ENCODE measurements around the gene CD109. TPM values are rescaled to one million over a fixed set of nuclear protein-coding genes. Genes with fewer than 3 reads are reported as not detected.

CD109 gene
- total RNA-seq, 1 experiment from 2014 or later: 8.7 TPM

DNA sequence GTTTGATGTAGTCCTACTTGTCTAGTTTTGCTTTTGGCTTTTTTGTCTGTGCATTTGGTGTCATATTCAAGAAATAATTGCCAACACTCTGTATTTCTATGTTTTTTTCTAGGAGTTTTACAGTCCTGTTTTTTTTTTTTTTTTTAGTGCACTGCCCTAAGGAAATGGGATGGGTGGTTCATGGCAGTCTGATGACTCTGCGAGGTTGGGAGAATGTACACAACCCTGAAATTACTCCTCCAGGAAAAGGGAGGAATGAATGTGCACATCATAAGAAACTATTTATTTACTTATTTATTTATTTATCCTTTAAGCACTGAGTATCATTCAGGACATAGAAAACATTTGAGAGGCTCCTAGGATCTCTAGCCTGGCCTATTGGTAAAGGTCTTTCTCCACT lies 27.0 kb upstream of the CD109 start:
- intact Hi-C loops (cut with micrococcal nuclease; ENCODE audit: unreplicated experiment): no loop called here

DNA sequence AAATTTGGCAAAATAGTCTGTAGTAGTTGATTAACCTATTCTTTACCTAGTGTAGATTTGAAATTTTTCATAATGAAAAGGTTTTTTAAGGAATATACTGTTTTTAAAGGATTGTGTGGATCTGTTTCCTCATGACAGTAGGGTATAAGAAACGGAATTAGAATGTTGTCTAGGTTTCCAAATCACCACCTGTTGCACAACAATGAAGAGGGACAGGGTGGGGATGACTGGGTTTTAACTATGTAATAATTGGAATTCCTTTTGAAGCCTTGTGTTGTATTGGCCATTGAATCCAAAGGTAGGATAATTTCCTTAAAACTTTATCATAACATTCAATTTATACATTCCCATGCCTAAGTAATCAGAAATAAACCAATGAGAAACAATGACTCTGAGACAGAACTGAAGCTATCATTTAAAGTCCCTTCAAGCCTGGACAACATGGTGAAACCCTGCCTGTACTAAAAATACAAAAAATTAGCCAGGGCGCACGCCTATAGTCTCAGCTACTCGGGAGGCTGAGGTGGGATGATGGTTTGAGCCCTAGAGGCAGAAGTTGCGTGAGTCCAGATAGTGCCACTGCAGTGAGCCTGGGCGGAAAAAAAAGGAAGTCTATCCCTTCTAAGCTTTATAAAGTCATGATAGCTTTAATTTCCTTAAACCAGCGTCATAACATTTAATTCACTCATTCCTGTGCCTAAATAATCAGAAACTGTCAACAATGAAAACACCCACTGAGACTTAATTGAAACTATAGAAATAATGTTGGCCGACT lies 23.9 kb upstream of the CD109 start:
- intact Hi-C loops (cut with micrococcal nuclease; ENCODE audit: unreplicated experiment): loop anchor here (10.0 kb wide), 1 partner anchor 1543 kb away; no protein-coding TSS in a partner anchor
- Histone ChIP-seq H3K36me3 (ENCODE audit: insufficient read depth, low read length, poor library complexity, severe bottlenecking) (no peaks in the 10 kb centered on the region), H3K9me3 (ENCODE audit: low read depth, low read length, poor library complexity, severe bottlenecking) (no peaks in the 10 kb centered on the region), H3K4me1 (ENCODE audit: insufficient read depth, low read length, poor library complexity, severe bottlenecking) (no peaks in the 10 kb centered on the region), H3K27me3 (replicated peaks; ENCODE audit: insufficient read depth, low read depth, low read length, poor library complexity) (no peaks in the 10 kb centered on the region), H3K4me3 (ENCODE audit: low read depth, low read length, poor library complexity, severe bottlenecking) (no peak overlapping the region), H3K27ac (ENCODE audit: low read depth, low read length, poor library complexity, severe bottlenecking) (no peak overlapping the region)
- no TSS peak for BruUV-seq (replicated peaks)
- CTCF ChIA-PET: no interaction called here
- DNase-seq (ENCODE audit: low spot score): no peak
- POLR2A ChIA-PET (ENCODE audit: low non-redundant PET): no interaction called here
- no peak for TF ChIP-seq EZH2 (IDR thresholded peaks at IDR 0.05; ENCODE audit: borderline replicate concordance, low read depth, low read length, poor library complexity, severe bottlenecking)
- TF ChIP-seq, protein P1, sequence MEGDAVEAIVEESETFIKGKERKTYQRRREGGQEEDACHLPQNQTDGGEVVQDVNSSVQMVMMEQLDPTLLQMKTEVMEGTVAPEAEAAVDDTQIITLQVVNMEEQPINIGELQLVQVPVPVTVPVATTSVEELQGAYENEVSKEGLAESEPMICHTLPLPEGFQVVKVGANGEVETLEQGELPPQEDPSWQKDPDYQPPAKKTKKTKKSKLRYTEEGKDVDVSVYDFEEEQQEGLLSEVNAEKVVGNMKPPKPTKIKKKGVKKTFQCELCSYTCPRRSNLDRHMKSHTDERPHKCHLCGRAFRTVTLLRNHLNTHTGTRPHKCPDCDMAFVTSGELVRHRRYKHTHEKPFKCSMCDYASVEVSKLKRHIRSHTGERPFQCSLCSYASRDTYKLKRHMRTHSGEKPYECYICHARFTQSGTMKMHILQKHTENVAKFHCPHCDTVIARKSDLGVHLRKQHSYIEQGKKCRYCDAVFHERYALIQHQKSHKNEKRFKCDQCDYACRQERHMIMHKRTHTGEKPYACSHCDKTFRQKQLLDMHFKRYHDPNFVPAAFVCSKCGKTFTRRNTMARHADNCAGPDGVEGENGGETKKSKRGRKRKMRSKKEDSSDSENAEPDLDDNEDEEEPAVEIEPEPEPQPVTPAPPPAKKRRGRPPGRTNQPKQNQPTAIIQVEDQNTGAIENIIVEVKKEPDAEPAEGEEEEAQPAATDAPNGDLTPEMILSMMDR (conservative IDR thresholded peaks at IDR 0.05; ENCODE audit: low read depth, low read length): no peak

More for the DNA sequence above, 27.0 kb upstream of the CD109 start:
- Histone ChIP-seq H3K4me3 (ENCODE audit: low read depth, low read length, poor library complexity, severe bottlenecking) (no peak overlapping the region), H3K27ac (ENCODE audit: low read depth, low read length, poor library complexity, severe bottlenecking) (no peak overlapping the region), H3K4me1 (ENCODE audit: insufficient read depth, low read length, poor library complexity, severe bottlenecking) (no peaks in the 10 kb centered on the region), H3K9me3 (ENCODE audit: low read depth, low read length, poor library complexity, severe bottlenecking) (no peaks in the 10 kb centered on the region), H3K27me3 (replicated peaks; ENCODE audit: insufficient read depth, low read depth, low read length, poor library complexity) (no peaks in the 10 kb centered on the region), H3K36me3 (ENCODE audit: insufficient read depth, low read length, poor library complexity, severe bottlenecking) (no peaks in the 10 kb centered on the region)
- ChIA-PET POLR2A (ENCODE audit: low non-redundant PET) (no interaction called here), CTCF (interaction anchor here (0.7 kb wide), 1 partner anchor 12 kb away, joined by 3 read pairs; no protein-coding TSS in a partner anchor)
- TF ChIP-seq, protein P1 (conservative IDR thresholded peaks at IDR 0.05; ENCODE audit: low read depth, low read length): no peak
- TF ChIP-seq EZH2 (IDR thresholded peaks at IDR 0.05; ENCODE audit: borderline replicate concordance, low read depth, low read length, poor library complexity, severe bottlenecking): no peak
- no peak for DNase-seq (ENCODE audit: low spot score)
- BruUV-seq (replicated peaks): no TSS peak

DNA sequence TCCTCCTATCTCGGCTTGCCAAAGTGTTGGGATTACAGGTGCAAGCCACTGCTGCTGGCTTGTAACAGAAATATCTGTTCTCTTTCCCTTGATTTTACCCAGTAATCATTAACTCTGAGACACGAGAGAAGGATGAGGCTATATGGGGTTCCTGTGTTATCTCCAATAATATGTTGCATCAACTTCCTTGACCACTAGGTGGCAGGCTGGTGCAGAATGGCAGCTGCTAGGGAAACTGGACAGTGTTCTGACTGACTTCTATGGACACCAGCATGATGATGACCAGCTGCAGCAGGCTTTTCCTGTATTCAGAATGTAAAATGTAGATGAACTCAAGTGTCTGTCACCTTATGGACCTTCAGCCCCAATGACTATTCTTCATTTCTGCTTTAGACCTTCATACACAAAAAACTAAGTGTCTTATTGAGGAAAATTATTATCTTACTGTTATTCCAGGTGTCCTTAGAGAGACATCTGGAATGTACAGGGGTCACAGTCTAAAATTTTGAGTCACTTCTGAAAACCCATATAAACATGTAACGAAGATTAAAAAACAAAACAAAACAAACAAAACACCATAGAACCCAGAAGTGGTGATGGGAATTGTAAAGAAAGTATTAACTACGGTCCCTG lies 20.4 kb upstream of the CD109 start:
- H3K27ac ChIP-seq (ENCODE audit: low read depth, low read length, poor library complexity, severe bottlenecking): no peak overlapping the region
- intact Hi-C loops (cut with micrococcal nuclease; ENCODE audit: unreplicated experiment): loop anchor here (1.0 to 10.0 kb wide), 2 partner anchors 58 to 1539 kb away; no protein-coding TSS in a partner anchor
- POLR2A ChIA-PET (ENCODE audit: low non-redundant PET): interaction anchor here (0.5 kb wide), 1 partner anchor 1565 kb away, joined by 7 read pairs; no protein-coding TSS in a partner anchor
- no peaks in the 10 kb centered on the region for H3K9me3 ChIP-seq (ENCODE audit: low read depth, low read length, poor library complexity, severe bottlenecking)
- H3K4me1 ChIP-seq (ENCODE audit: insufficient read depth, low read length, poor library complexity, severe bottlenecking): no peaks in the 10 kb centered on the region
- H3K36me3 ChIP-seq (ENCODE audit: insufficient read depth, low read length, poor library complexity, severe bottlenecking): no peaks in the 10 kb centered on the region
- DNase-seq (ENCODE audit: low spot score): peak; percentile 76
- H3K4me3 ChIP-seq (ENCODE audit: low read depth, low read length, poor library complexity, severe bottlenecking): no peak overlapping the region
- TF ChIP-seq EZH2 (IDR thresholded peaks at IDR 0.05; ENCODE audit: borderline replicate concordance, low read depth, low read length, poor library complexity, severe bottlenecking): no peak
- TF ChIP-seq, protein P1 (conservative IDR thresholded peaks at IDR 0.05; ENCODE audit: low read depth, low read length): peak; percentile 88
- no peaks in the 10 kb centered on the region for H3K27me3 ChIP-seq (replicated peaks; ENCODE audit: insufficient read depth, low read depth, low read length, poor library complexity)
- no TSS peak for BruUV-seq (replicated peaks)
- CTCF ChIA-PET: interaction anchor here (1.6 kb wide), 1 partner anchor 58 kb away, joined by 9 read pairs; no protein-coding TSS in a partner anchor

Measured in A673 (cell line).